CD4-positive, alpha-beta T cell treated with Interleukin-4 for 4 hours (primary cell): ENCODE measurements around the gene UIMC1.
A peak's percentile ranks its signal among the peaks of the same experiment; 100 is the strongest.
"Not testable (repeated sequence)": the region's sequence is repeated elsewhere in the genome, so short reads cannot be mapped to it uniquely, and the experiment has no call there.

Experiments used
- DNase-seq: peaks from one replicate; pipeline ENCODE4 v3.0.0-alpha.2; 2020

Gene UIMC1

GRCh38 chr5:177005619-177006264, 837 bp downstream of the UIMC1 start:
- peak; percentile 42 for DNase-seq

- no peak for DNase-seq
Measured at GRCh38 chr5:177004961-177005360, 1.6 kb downstream of the UIMC1 start.

- DNase-seq, result no peak
Measured at GRCh38 chr5:177003649-177004048, 2.9 kb downstream of the UIMC1 start.

GRCh38 chr5:176999526-176999925, 7.1 kb downstream of the UIMC1 start:
- DNase-seq, result not testable (repeated sequence)

GRCh38 chr5:176998828-176999227, 7.8 kb downstream of the UIMC1 start:
- no peak for DNase-seq

GRCh38 chr5:176996780-176997179, 9.8 kb downstream of the UIMC1 start:
- no peak for DNase-seq

- DNase-seq, result peak; percentile 47
Measured at GRCh38 chr5:176995896-176996767, 10.4 kb downstream of the UIMC1 start.

GRCh38 chr5:176995122-176995490, 11.5 kb downstream of the UIMC1 start:
- DNase-seq, result no peak

GRCh38 chr5:176994460-176995121, 12.0 kb downstream of the UIMC1 start:
- DNase-seq, result no peak

- not testable (repeated sequence) for DNase-seq
Measured at GRCh38 chr5:176993081-176993480, 13.5 kb downstream of the UIMC1 start.

- DNase-seq, result no peak
Measured at GRCh38 chr5:176987583-176987982, 19.0 kb downstream of the UIMC1 start.

GRCh38 chr5:176986280-176986679, 20.3 kb downstream of the UIMC1 start:
- DNase-seq, result no peak

- peak; percentile 45 for DNase-seq
Measured at GRCh38 chr5:176985516-176985915, 21.1 kb downstream of the UIMC1 start.

- DNase-seq, result not testable (repeated sequence)
Measured at GRCh38 chr5:176984176-176984575, 22.4 kb downstream of the UIMC1 start.

- not testable (repeated sequence) for DNase-seq
Measured at GRCh38 chr5:176983593-176983992, 23.0 kb downstream of the UIMC1 start.

- DNase-seq, result not testable (repeated sequence)
Measured at GRCh38 chr5:176983112-176983511, 23.5 kb downstream of the UIMC1 start.

- DNase-seq, result no peak
Measured at GRCh38 chr5:176980818-176981217, 25.8 kb downstream of the UIMC1 start.

GRCh38 chr5:176979669-176980068, 26.9 kb downstream of the UIMC1 start:
- no peak for DNase-seq

GRCh38 chr5:176965633-176966032, 40.9 kb downstream of the UIMC1 start:
- no peak for DNase-seq

GRCh38 chr5:176959051-176959450, 47.5 kb downstream of the UIMC1 start:
- DNase-seq, result peak; percentile 31

- DNase-seq, result no peak
Measured at GRCh38 chr5:176956756-176957155, 49.8 kb downstream of the UIMC1 start.

GRCh38 chr5:176955895-176956294, 50.7 kb downstream of the UIMC1 start:
- no peak for DNase-seq

GRCh38 chr5:176954050-176954449, 52.5 kb downstream of the UIMC1 start:
- no peak for DNase-seq
